Measurements from ENCODE around the gene CERS2.

DNA sequence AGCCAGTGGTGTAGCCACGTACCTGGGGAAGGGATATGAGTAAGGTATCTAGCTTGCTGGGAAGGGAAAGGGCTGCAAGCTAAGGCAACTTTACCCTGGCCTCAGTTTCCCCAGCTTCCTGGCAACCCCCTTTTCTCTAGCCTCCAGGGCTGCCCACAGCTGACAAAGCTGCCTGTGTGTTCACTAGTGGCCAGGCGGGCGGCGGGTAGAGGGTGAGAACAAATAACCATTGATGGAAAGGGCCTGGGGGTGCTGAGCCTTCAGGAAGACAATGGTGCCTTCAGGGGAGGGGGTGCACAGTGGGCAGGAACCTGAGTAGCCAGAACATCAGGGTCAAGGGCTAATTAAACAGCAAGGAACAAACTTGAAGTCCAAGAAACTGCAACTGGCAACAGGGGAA is 6.1 kb downstream of the CERS2 start:
- TF ChIP-seq CTCF (IDR thresholded peaks at IDR 0.05) = no peak
- no peak for TF ChIP-seq POLR2A (IDR thresholded peaks at IDR 0.05)
